Natural killer cell treated with Interleukin-12 subunit alpha and Interleukin-12 subunit beta and Interleukin-15 and Interleukin-18, amount 100 ng/mL, for 72 hours (primary cell): Measurements from ENCODE around the gene SH3BP4. TPM values are rescaled to one million over a fixed set of nuclear protein-coding genes. Genes with fewer than 3 reads are reported as not detected.

ENCODE experiments used
- ATAC-seq, 2 donors: fragments of 150-1000 bp; cut with Tn5 transposase in 1 of 2; sonication (Bioruptor Pico), chemical (Tn5 transposase) in 1 of 2; 2 replicates each; pipeline ENCODE4 v1.10.0; 2021
- DNase-seq: peaks from one replicate; pipeline ENCODE4 v3.0.0; 2022; ENCODE audit warnings: low spot score
- H3K27ac Mint-ChIP-seq, 2 donors: 1 replicate in 1 of 2; 2 replicates in 1 of 2; pipeline ENCODE4 v1.8.0; 2022; ENCODE audit warnings: mixed read lengths in 2 of 2, mild to moderate bottlenecking in 1 of 2, moderate library complexity in 1 of 2
- H3K27me3 Mint-ChIP-seq, 2 donors: 1 replicate in 1 of 2; 2 replicates in 1 of 2; pipeline ENCODE4 v1.8.0; 2022; ENCODE audit warnings: mixed read lengths in 2 of 2
- H3K36me3 Mint-ChIP-seq: one replicate; pipeline ENCODE4 v1.8.0; 2022; ENCODE audit warnings: mixed read lengths
- H3K4me1 Mint-ChIP-seq, 2 donors: 1 replicate in 1 of 2; 2 replicates in 1 of 2; pipeline ENCODE4 v1.8.0; 2022; ENCODE audit warnings: low read depth in 2 of 2, mixed read lengths in 2 of 2, mild to moderate bottlenecking in 1 of 2
- H3K4me3 Mint-ChIP-seq: one replicate; pipeline ENCODE4 v1.8.0; 2022; ENCODE audit warnings: mixed read lengths
- H3K9me3 Mint-ChIP-seq: 2 replicates; pipeline ENCODE4 v1.8.0; 2022; ENCODE audit warnings: mixed read lengths
- total RNA-seq, 2 donors: library from RNA; stranded (reverse); gene quantifications; one replicate each; pipeline ENCODE4 v1.2.3, GENCODE V29; 2022

Gene SH3BP4
- total RNA-seq, 2 donors from 2014 or later = not detected

DNA sequence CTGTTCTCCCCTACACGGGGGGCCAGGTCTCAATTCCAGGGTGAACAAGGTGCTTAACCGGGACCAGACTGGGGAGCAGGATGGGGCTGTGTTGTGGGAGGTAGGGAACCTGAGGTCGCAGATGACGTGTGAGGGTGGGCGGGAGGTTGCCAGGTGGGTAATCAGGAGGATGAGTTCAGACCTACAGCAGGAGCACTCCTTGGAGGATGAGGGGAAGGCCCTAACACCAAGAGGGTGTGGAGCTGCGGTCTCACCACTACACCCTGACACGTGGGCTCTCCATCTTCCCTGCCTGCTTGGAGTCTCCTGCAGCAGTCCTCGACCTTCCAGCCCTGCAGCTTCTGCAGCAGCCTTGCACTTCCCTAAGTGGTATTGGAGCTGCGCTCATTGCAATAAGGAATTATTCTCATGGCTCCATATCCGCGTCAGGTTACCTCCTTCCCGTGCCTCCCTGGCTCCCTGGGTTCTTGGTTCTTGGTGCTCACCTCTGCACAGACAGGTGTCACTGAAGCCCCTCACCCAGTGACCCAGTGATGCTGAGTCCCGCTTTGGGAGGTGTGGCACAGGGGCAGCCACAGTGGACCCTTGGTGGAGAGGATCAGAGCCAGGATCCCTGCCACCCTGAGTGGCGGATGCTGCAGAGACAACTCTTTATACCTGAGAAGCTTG, 15.5 kb downstream of the SH3BP4 start:
- H3K4me1 Mint-ChIP-seq = peaks cover 0 to 5% of the 10 kb centered on the region in 2 donors
- no peak overlapping the region for H3K4me3 Mint-ChIP-seq
- H3K9me3 Mint-ChIP-seq = no peaks in the 10 kb centered on the region
- DNase-seq (no peak), ATAC-seq (peak in 1 of 2 donors; percentile 17)
- H3K27ac Mint-ChIP-seq = no peak overlapping the region
- H3K36me3 Mint-ChIP-seq = no peaks in the 10 kb centered on the region
- peaks cover 23 to 37% of the 10 kb centered on the region in 2 donors for H3K27me3 Mint-ChIP-seq

DNA sequence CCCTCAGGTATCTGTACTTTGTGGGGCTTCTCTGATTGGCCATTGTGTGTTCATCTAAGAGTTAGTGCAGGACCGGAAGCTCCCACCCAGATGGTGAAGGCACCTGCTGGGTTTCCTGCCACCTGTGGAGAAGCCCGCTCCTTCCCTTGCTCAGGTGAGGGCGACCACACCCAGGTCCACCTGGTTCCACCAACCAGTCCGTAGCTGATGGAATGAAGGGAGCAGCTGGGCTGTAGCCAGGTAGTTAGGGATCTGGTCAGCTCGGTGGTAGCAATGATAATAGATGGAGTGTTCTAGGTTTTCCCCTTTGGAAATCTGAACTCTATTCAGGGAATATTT, 16.0 kb downstream of the SH3BP4 start:
- peaks cover 23 to 39% of the 10 kb centered on the region in 2 donors for H3K27me3 Mint-ChIP-seq
- H3K9me3 Mint-ChIP-seq = no peaks in the 10 kb centered on the region
- ATAC-seq (peak in 1 of 2 donors; percentile 29), DNase-seq (no peak)
- no peak overlapping the region for H3K27ac Mint-ChIP-seq
- no peaks in the 10 kb centered on the region for H3K36me3 Mint-ChIP-seq
- no peak overlapping the region for H3K4me3 Mint-ChIP-seq
- H3K4me1 Mint-ChIP-seq = peaks cover 0 to 5% of the 10 kb centered on the region in 2 donors

DNA sequence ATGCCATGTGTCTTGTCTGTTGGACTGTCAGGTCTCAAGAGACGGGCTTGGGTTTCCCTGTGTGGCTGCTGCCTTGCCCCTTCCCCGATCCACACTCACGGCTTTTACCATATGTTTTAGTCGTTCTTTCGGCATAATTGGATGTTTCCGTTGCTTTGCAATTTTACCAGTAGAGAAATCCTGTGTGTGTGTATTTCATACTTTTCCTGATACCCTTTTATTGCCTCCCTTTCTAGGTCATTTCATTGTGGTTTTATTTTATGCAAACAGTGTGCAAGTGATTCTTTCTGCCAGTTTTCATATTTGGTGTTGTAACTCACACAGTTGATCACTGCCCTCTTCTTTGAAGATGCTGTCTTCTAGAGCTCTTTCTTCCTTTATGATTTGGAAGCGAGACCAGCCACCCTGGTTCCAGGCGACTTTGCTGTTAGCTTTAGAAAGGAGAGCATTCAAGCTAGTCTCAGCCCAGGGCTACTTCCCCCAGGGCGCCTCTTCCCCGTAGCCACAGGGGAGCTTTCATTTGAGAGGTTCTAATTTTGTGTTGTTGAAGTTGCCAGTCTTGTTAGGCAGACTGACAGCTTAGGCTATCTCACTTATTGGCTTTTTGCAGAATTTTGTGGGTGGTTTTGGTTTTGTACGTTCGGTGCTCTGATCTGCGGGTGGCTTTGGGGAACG, 17.0 kb downstream of the SH3BP4 start:
- Mint-ChIP-seq H3K9me3 (no peaks in the 10 kb centered on the region), H3K4me3 (no peak overlapping the region), H3K27me3 (peaks cover 21 to 46% of the 10 kb centered on the region in 2 donors), H3K36me3 (no peaks in the 10 kb centered on the region), H3K27ac (no peak overlapping the region), H3K4me1 (peaks cover 0 to 5% of the 10 kb centered on the region in 2 donors)
- ATAC-seq (no peak), DNase-seq (no peak)

DNA sequence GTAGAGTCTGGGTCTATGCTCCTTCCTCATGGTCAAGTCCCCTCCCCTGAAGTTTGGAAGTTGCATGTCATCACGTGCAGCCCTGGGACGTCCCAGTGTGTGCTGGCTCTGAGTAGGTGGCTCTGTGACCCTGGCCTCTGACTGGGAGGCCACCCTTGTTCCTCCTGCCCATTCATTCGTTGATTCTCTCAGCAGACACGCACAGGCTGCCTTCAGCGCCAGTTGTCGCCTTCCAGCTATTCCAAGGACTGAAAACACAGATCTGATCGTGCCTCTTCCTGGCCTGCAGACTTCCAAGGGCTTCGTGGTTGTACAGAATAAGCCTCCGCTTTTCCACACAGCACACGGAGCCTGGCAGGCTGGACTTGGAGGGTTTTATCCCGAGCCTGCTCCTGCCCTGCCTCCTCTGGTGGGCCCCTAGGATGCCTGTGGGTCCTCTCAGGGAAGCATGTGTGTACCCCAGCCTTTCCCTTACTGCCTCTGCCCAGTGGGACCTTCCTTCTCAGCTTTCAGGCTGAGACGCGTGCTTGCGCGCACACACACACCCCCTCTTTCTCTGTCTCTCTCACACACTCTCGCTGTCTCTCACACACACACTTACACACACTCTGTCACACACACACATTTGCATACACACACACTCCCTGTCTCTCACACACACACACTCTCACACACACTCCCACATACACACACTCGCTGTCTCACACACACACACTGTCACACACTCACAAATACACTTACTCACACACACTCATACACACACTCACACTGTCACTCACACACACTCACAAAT, 17.7 kb downstream of the SH3BP4 start:
- H3K9me3 Mint-ChIP-seq = no peaks in the 10 kb centered on the region
- no peaks in the 10 kb centered on the region for H3K36me3 Mint-ChIP-seq
- ATAC-seq (peak; percentile 27 to 50), DNase-seq (no peak)
- H3K4me3 Mint-ChIP-seq = no peak overlapping the region
- no peak overlapping the region for H3K27ac Mint-ChIP-seq
- peaks cover 0 to 5% of the 10 kb centered on the region in 2 donors for H3K4me1 Mint-ChIP-seq
- peaks cover 21 to 46% of the 10 kb centered on the region in 2 donors for H3K27me3 Mint-ChIP-seq

DNA sequence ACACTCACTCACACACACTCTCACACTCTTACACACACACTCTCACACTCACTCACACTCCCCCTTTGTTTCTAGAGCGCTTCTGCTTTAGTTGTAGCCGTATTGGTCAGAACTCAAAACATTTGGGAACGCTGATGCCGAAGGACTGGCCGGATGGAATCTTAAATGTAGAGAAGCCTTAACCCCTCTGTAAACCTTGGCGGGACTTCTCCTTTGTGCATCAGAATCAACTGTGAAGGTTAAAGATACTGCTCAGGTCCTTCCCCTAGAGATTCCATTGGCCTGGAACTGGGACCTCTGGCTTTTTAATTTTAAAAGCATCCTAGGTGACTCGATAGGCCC, 18.3 kb downstream of the SH3BP4 start:
- Mint-ChIP-seq H3K9me3 (no peaks in the 10 kb centered on the region), H3K27me3 (peaks cover 21 to 46% of the 10 kb centered on the region in 2 donors), H3K27ac (no peak overlapping the region), H3K4me1 (peaks cover 0 to 5% of the 10 kb centered on the region in 2 donors), H3K4me3 (no peak overlapping the region), H3K36me3 (no peaks in the 10 kb centered on the region)
- no peak for ATAC-seq
- no peak for DNase-seq

DNA sequence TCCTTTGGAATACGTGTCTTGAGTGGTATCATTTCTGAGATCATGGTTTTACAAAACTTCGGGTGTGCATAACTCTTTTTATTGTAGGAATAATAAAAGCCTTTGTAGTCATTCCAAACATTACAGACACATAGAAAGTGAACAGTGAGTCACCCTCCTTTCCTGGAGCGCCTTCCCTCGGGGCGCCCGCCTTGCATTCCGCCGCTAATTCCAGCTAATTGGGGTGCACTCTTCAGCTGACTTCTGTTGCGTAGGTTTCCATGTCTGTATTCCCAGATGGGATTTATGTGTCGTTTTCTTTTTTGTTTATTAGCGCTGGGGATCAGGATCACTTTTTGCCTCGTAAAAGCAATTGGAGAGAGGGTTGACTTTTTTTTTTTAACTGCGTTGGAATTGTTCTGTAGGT, 18.7 kb downstream of the SH3BP4 start:
- Mint-ChIP-seq H3K27me3 (peaks cover 19 to 42% of the 10 kb centered on the region in 2 donors), H3K36me3 (no peaks in the 10 kb centered on the region), H3K9me3 (no peaks in the 10 kb centered on the region), H3K4me1 (peaks cover 0 to 5% of the 10 kb centered on the region in 2 donors), H3K27ac (no peak overlapping the region), H3K4me3 (no peak overlapping the region)
- DNase-seq = no peak
- ATAC-seq = no peak

DNA sequence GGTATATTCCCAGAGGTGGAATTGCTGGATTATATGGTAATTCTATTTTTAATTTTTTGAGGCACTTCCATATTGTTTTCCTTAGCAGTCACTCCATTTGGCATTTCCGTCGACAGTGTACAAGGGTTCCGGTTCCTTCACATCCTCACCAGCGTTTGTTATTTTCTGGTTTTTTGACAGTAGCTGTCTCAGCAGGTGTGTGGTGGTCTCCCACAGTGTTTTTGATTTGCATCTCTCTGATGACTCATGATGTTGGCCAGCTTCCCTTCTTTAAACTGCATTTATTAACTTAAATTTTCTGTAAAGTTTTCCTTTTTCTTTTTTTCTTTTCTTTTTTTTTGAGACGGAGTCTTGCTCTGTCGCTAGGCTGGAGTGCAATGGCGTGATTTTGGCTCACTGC, 19.7 kb downstream of the SH3BP4 start:
- ATAC-seq = no peak
- no peak for DNase-seq
- Mint-ChIP-seq H3K27me3 (peaks cover 16 to 36% of the 10 kb centered on the region in 2 donors), H3K9me3 (no peaks in the 10 kb centered on the region), H3K36me3 (no peaks in the 10 kb centered on the region), H3K4me3 (no peak overlapping the region), H3K27ac (no peak overlapping the region), H3K4me1 (peaks cover 0 to 5% of the 10 kb centered on the region in 2 donors)

DNA sequence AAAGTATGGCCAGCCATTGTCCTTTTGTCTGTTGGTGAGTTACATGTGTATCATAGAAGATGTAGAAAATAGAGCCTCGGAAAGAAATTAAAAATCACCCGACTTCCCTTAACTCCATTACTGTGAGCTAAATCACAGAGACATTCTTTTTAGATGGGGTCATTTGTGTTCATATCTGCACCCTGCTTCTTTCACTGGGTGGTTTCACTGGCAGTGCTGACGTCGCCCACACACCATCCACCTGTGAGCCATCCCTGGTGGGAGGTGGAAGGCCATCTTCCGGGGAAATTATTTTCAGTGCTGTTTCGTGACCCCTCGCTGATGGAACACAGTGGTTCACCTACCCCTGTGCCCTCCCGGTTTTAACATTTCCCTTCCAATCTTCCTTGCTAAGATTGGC, 21.2 kb downstream of the SH3BP4 start:
- Mint-ChIP-seq H3K27ac (no peak overlapping the region), H3K4me1 (peaks cover 0 to 5% of the 10 kb centered on the region in 2 donors), H3K27me3 (peaks cover 16 to 36% of the 10 kb centered on the region in 2 donors), H3K9me3 (no peaks in the 10 kb centered on the region), H3K4me3 (no peak overlapping the region), H3K36me3 (no peaks in the 10 kb centered on the region)
- DNase-seq = no peak
- no peak for ATAC-seq

DNA sequence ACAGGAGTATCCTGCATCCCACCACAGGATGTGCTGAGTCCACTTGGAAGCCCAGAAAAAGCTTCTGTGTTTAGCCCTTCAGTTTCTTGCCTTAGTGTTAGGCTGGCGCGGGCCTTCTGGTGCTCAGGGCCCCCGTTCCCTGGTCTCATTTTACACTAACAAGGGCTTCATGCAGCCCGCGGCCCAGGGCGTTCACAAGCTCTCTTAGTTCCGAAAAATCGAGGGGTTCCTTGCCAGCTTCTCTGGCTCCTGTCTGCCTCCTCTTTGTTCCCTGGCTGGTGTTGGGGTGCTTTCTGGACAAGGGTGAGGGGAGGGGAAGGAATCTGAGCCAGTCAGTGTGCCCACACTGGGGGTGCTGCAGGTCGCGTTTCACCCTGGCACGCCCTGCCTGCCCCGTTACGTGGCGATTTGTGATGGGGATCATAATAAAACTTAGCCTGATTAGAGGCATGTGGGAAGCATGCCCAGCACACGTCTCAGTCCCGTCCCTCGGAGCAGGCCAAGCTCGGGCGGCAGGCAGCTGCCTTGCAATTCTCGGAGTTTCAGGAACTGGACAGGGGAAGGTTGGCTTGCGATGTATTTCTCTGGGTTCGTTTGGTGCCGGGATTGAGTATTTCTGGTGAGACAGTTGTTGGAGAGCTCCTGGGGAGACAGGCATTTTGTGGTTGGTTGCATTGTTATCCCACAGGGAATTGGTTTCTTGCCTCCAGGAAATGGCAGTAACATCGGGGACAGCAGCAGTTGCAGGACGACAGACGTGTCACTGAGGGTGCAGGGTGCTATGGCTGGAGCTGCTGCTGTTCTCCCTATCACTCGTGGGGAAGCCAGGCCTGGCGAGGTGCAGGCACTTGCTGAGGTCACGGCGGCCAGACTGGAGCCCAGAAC, 22.9 kb downstream of the SH3BP4 start:
- H3K4me1 Mint-ChIP-seq = peaks cover 4 to 8% of the 10 kb centered on the region in 2 donors
- ATAC-seq (no peak), DNase-seq (no peak)
- H3K9me3 Mint-ChIP-seq = no peaks in the 10 kb centered on the region
- no peaks in the 10 kb centered on the region for H3K36me3 Mint-ChIP-seq
- no peak overlapping the region for H3K4me3 Mint-ChIP-seq
- H3K27me3 Mint-ChIP-seq = peaks cover 8 to 24% of the 10 kb centered on the region in 2 donors
- no peak overlapping the region for H3K27ac Mint-ChIP-seq

DNA sequence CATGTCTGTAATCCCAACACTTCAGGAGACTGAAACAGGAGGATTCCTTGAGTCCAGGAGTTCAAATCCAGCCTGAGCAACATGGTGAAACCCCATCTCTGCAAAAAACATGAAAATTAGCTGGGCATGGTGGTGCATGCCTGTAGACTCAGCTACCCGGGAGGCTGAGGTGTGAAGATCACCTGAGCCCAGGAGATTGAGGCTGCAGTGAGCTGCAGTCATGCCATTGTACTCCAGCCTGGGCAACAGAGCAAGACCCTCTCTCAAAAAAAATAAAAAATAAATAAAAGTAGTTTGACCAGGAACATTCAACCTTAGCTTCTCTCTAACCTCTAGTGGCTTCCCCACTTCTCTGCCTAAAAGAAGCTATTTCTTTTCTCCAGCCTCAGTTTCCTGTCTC, 23.8 kb downstream of the SH3BP4 start:
- Mint-ChIP-seq H3K27me3 (peaks cover 5 to 16% of the 10 kb centered on the region in 2 donors), H3K9me3 (no peaks in the 10 kb centered on the region), H3K4me1 (peaks cover 0 to 8% of the 10 kb centered on the region in 2 donors), H3K27ac (no peak overlapping the region), H3K4me3 (no peak overlapping the region), H3K36me3 (no peaks in the 10 kb centered on the region)
- ATAC-seq = no peak
- no peak for DNase-seq

DNA sequence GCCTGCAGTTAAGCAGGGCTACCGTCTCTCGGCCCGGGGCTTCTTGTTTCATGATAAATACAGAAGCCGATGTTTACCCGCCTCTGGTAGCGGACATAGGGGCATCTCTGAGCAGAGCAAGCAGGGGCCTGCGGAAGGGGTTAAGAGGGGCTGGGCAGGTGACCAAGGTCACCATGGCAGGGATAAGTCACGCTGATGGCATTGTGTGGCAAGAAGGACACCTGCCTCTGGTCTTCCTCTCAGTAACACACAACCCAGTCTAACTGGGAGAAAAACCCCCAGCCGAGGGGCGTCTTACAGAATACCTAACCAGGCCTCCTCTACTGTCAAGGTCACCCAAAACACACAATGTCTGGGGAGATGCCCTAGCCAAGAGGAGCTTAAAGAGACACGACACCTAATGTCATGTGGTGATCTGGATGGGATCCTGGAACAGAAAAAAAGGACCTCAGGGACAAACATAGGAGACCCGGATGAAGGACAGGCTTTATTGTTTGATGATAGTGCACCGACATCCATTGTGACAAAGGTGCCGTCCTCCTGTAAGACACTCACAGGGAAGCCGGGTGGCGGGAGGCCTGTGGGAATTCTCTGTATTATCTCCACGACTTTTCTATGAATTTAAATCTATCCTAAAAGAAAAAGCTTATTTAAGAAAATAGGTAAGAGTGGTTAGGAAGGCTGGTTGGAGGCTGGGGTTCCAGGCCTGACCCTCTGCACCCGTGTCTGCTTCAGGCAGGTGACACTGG, 24.8 kb downstream of the SH3BP4 start:
- H3K27ac Mint-ChIP-seq = no peak overlapping the region
- peaks cover 5 to 8% of the 10 kb centered on the region in 2 donors for H3K27me3 Mint-ChIP-seq
- ATAC-seq (no peak), DNase-seq (no peak)
- no peaks in the 10 kb centered on the region for H3K36me3 Mint-ChIP-seq
- H3K4me3 Mint-ChIP-seq = no peak overlapping the region
- peaks cover 0 to 8% of the 10 kb centered on the region in 2 donors for H3K4me1 Mint-ChIP-seq
- H3K9me3 Mint-ChIP-seq = no peaks in the 10 kb centered on the region

DNA sequence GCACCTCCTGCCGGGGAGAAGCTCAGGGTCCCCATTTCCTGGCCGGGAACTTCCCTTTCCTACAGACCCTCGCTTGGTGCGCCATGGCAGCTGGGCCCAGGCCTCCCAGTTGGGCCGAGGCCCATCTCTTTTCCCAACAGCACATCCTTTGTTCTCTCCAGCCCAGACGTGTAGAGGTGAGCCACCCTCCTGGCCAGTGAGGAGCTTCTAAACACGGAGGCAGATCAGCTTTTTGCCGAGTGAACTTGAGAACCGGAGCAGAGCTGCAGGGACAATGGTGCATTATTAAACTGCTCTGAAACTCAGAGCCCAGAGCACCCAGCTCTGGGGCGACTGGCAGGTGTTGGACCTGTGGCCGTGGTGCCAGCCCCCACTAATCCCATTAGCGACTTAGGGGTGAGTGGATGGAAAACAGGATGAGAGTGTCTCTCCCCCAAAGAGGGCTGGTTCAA, 25.4 kb downstream of the SH3BP4 start:
- H3K4me3 Mint-ChIP-seq = no peak overlapping the region
- ATAC-seq (no peak), DNase-seq (no peak)
- H3K27me3 Mint-ChIP-seq = peaks cover 5 to 8% of the 10 kb centered on the region in 2 donors
- peaks cover 0 to 8% of the 10 kb centered on the region in 2 donors for H3K4me1 Mint-ChIP-seq
- no peaks in the 10 kb centered on the region for H3K36me3 Mint-ChIP-seq
- H3K27ac Mint-ChIP-seq = no peak overlapping the region
- H3K9me3 Mint-ChIP-seq = no peaks in the 10 kb centered on the region
